ENCODE data around the gene TDRD9. TPM values are rescaled to one million over a fixed set of nuclear protein-coding genes. Genes with fewer than 3 reads are reported as not detected.
"Not testable (repeated sequence)": the region's sequence is repeated elsewhere in the genome, so short reads cannot be mapped to it uniquely, and the experiment has no call there.

The TDRD9 gene
- total RNA-seq, 2 experiments from 2014 or later, result 0.33 to 0.62 TPM

DNA sequence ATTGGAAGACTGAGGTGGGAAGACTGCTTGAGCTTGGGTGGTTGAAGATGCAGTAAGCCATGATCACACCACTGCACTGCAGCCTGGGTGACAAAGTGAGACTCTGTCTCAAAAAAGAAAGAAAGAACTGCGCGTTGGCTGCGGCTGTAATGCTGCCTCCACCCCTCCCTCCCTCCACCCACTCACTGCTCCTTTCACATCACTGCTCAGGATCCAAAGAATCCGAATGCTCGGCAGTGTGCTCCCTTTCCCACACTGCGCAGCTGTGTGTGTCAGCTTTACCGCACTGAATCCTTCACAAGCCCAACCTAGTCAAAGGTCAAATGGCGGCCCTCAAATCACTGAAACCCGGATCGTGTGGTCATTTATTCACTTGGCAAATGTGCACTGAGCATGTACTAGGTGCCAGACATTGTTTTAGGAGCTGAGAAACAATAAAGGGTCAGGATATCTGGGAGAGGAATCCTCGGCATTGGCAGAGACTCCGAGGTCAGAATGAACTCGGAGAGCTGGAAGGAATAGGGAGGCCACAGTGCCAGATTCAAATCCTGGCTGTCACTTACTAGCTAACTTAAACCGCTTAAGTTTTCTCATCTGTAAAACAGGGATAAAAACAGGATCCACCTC lies 11.5 kb upstream of the TDRD9 start:
- DNase-seq (no peak), ATAC-seq (ENCODE audit: low read depth) (no peak)
- POLR2A ChIA-PET, result no interaction called here
- H3K36me3 Mint-ChIP-seq, result peaks cover 7% of the 10 kb centered on the region
- H3K4me1 Mint-ChIP-seq, result peaks cover 12% of the 10 kb centered on the region
- H3K27me3 Mint-ChIP-seq, result no peaks in the 10 kb centered on the region
- no peak overlapping the region for H3K4me3 Mint-ChIP-seq
- no peak overlapping the region for H3K27ac Mint-ChIP-seq
- no peaks in the 10 kb centered on the region for H3K9me3 Mint-ChIP-seq

DNA sequence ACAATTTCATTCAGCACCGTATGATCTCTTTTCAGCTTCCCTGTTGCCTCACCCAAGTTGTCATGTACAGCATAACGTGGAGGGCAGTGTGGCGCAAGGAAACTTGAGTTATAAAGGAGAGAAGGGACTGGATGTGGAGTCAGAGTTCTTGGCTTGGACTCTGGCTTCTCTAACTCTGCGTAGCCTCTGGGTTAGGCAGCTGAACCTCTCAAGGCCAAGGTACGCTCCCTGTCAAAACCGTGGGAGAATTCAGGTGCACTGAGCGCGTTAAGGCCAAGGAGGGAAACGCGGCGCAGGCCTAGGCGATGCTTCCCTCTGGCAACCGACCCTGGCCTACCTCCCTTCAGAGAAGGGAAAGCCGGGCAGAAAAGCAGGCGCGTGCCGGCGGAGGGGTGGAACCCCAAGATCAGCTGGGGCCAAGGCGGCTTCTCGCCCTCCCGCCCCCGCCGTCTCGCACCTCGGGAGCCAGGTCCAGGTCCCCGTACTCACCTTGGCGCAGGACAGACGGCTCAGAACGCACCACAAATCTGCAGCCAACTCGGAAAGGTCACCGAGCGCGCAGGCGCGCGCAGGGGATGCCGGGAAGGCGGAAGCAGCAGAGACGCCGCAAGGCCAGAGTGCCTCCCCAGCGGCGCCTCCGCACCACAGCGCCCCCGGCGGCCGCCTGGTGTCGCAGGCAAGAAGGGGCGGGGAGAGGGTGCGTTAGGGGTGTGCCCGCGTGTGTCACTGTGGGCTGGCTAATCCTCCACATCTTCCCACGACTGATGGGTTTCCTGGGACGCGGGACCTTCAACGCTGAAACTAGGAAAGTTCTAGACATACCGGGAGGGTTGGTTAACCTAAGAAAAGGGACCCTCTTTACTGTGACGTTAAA lies 7.0 kb upstream of the TDRD9 start:
- POLR2A ChIA-PET, result interaction anchor here (0.7 kb wide), 1 partner anchor 598 kb away, joined by 3 read pairs; no protein-coding TSS in a partner anchor
- H3K4me1 Mint-ChIP-seq, result peaks cover 9% of the 10 kb centered on the region
- no peaks in the 10 kb centered on the region for H3K36me3 Mint-ChIP-seq
- peak; percentile 97 for ATAC-seq (ENCODE audit: low read depth)
- no peaks in the 10 kb centered on the region for H3K9me3 Mint-ChIP-seq
- H3K27me3 Mint-ChIP-seq, result peaks cover 15% of the 10 kb centered on the region
- H3K27ac Mint-ChIP-seq, result peak overlapping the region; percentile 85
- peak; percentile 100 for DNase-seq
- H3K4me3 Mint-ChIP-seq, result peak overlapping the region; percentile 88

DNA sequence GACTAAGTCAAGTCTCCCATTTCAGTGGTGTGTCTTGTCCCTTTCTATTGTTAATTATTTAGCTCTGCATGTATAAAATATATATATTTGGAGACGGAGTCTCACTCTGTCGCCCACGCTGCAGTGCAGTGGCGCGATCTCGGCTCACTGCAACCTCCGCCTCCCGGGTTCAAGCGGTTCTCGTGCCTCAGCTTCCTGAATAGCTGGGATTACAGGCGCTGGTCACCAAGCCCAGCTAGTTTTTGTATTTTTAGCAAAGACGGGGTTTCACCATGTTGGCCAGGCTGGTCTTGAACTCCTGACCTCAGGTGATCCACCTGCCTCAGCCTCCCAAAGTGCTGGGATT lies 6.4 kb upstream of the TDRD9 start:
- H3K4me1 Mint-ChIP-seq; H3K27ac Mint-ChIP-seq; POLR2A ChIA-PET; DNase-seq; H3K36me3 Mint-ChIP-seq; H3K9me3 Mint-ChIP-seq; ATAC-seq (ENCODE audit: low read depth): not testable (repeated sequence)
- Mint-ChIP-seq H3K4me3 (peak overlapping the region; percentile 88), H3K27me3 (peaks cover 15% of the 10 kb centered on the region)

DNA sequence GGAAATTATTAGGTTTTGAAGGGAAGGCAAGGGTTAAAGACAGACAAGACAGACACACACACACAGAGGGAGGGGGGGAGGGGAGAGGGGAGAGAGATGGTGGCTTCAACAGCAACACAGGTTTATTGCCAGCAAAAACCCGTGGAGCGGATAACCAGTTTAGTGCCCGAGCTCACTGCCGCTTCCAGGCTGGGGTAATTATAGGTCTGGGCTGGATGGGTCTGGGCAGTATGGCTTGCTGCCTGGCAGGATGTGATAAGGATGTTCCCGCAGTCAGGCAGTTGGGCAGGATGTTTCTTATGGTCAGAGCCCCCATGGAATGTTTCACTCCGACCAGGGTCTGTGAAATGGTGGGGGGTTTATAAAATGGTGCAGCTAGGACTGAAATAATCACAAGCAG lies 4.4 kb upstream of the TDRD9 start:
- Mint-ChIP-seq H3K27me3 (peaks cover 15% of the 10 kb centered on the region), H3K9me3 (no peaks in the 10 kb centered on the region), H3K36me3 (no peaks in the 10 kb centered on the region), H3K4me1 (peaks cover 7% of the 10 kb centered on the region), H3K4me3 (no peak overlapping the region), H3K27ac (no peak overlapping the region)
- DNase-seq, result no peak
- POLR2A ChIA-PET, result no interaction called here
- ATAC-seq (ENCODE audit: low read depth), result no peak

DNA sequence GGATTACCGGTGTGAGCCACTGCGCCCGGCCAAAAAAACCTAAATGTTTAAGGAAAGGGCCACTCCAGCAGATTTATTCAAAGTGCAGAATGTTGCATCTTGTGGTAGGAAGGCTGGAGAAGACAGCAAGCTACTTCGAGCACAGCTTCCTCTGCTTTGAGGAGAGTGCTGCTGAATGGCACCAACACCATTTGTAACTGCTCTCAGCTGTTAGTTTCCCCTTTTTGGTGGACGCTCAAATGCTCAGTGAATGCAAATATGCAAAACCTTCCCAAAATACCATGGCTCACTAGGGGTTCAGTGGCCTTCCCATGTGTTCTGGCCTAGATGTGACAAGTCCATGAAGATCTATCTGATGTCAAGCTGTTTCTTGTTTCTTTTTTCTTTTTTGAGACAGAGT lies 2.9 kb upstream of the TDRD9 start:
- Mint-ChIP-seq H3K4me1 (peaks cover 4% of the 10 kb centered on the region), H3K27ac (no peak overlapping the region), H3K4me3 (no peak overlapping the region), H3K27me3 (peaks cover 15% of the 10 kb centered on the region), H3K36me3 (no peaks in the 10 kb centered on the region), H3K9me3 (no peaks in the 10 kb centered on the region)
- ATAC-seq (ENCODE audit: low read depth) (no peak), DNase-seq (no peak)
- POLR2A ChIA-PET, result no interaction called here

DNA sequence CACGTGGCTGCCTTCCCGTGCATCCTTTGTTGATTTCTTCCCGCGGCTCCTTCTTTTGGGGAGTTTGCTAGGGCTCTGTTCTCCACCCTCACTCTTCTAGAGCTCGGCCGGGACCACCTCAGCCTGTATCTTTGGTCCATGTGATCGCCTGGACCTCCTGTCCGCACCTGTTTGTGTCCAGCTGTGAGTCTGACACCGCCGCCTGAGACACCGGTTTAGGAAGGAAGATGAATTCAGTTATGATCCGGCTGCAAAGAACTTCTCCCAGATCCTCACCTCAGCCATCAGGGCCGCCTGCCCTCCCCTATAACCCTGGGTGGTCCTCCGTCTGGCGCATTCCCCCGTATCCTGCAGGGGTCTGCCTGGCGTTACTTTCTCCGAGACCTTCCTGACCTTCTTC lies 690 bp upstream of the TDRD9 start:
- no peak for DNase-seq
- no peak overlapping the region for H3K27ac Mint-ChIP-seq
- H3K27me3 Mint-ChIP-seq, result peaks cover 15% of the 10 kb centered on the region
- no peak for ATAC-seq (ENCODE audit: low read depth)
- no peaks in the 10 kb centered on the region for H3K36me3 Mint-ChIP-seq
- POLR2A ChIA-PET, result interaction anchor here (0.6 kb wide), 1 partner anchor 328 kb away, joined by 3 read pairs; no protein-coding TSS in a partner anchor
- H3K9me3 Mint-ChIP-seq, result no peaks in the 10 kb centered on the region
- H3K4me1 Mint-ChIP-seq, result peaks cover 5% of the 10 kb centered on the region
- no peak overlapping the region for H3K4me3 Mint-ChIP-seq

DNA sequence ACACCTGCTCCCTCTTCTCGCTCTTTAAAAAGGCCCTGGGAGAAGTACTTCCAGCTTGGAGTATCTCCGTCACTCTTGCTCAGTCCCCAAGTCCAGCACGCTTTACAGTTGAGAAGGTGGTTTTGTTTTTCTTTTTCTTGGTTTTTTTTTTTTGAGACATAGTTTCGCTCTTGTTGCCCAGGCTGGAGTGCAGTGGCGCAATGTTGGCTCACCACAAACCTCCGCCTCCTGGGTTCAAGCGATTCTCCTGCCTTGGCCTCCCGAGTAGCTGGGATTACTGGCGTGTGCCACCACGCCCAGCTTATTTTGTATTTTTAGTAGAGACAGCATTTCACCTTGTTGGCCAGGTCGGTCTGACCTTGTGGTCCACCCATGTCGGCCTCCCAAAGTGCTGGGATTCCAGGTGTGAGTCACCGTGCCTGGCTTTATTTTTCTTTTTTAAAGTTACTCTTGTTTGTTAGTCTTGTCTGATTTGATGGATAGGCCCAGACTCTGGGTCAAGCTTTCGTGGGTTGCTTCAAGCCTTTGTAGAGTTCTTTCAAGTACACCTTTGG lies 1.9 kb downstream of the TDRD9 start:
- POLR2A ChIA-PET, result no interaction called here
- ATAC-seq (ENCODE audit: low read depth) (no peak), DNase-seq (no peak)
- Mint-ChIP-seq H3K9me3 (no peaks in the 10 kb centered on the region), H3K27me3 (peaks cover 3% of the 10 kb centered on the region), H3K4me3 (no peak overlapping the region), H3K4me1 (peaks cover 16% of the 10 kb centered on the region), H3K36me3 (no peaks in the 10 kb centered on the region), H3K27ac (no peak overlapping the region)

DNA sequence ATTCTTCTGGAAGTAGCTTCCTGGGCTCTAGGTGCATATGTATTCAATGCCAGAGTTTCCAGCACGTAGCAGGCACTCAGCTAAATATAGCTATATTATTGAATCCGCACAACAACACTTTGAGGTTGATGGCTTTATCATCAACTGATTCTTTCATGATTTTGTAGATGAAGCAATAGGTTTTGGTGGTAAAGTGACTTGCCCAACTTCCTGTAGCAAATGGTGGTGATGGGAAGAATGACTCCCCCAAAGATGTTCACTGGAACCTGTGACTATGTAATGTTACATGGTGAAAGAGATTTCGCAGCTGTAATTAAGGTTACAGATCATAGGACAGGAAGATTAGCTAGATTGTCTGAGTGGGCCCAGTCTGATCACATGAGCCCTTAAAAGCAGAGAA lies 3.2 kb downstream of the TDRD9 start:
- Mint-ChIP-seq H3K27me3 (no peaks in the 10 kb centered on the region), H3K27ac (peak overlapping the region; percentile 3), H3K9me3 (no peaks in the 10 kb centered on the region), H3K4me1 (peaks cover 19% of the 10 kb centered on the region), H3K4me3 (no peak overlapping the region), H3K36me3 (no peaks in the 10 kb centered on the region)
- no peak for DNase-seq
- ATAC-seq (ENCODE audit: low read depth), result peak; percentile 29
- POLR2A ChIA-PET, result interaction anchor here (0.7 kb wide), 1 partner anchor 137 kb away, joined by 3 read pairs; no protein-coding TSS in a partner anchor

DNA sequence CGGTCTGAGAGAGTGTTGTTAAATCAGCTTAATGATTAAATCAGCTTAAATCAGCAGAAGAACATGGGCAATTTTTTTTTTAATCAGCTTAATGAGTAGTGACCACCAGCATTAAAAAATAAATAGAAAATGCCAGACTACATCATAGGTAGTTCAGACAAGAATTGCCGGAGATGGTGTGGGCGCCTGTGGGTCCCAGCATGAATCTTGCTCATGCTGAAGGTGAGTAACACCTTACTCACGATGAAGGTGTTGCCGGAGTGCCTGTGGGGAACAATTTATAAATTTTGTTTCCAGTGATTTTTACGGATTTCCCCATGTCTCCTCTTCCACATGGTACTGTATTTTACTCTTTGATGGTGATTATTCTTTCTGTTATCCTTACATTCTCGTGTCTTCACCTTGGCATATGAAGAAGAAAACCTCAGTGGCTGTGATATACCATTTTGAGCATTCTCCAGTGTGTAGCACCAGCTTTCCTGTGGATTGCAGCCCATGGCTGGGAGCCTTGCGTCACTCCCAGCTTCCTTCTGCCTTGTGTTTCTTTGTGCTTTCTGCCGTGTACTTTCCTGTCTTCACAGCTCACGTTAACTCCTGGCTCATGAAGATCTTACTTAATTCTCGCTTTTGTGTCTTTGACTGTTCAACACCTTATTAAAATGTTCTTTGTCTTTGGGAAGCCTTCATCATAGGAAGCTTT lies 4.7 kb downstream of the TDRD9 start:
- Mint-ChIP-seq H3K27me3 (peaks cover 9% of the 10 kb centered on the region), H3K4me3 (no peak overlapping the region), H3K4me1 (peaks cover 19% of the 10 kb centered on the region), H3K27ac (no peak overlapping the region), H3K36me3 (no peaks in the 10 kb centered on the region), H3K9me3 (no peaks in the 10 kb centered on the region)
- no peak for DNase-seq
- POLR2A ChIA-PET, result no interaction called here
- no peak for ATAC-seq (ENCODE audit: low read depth)

DNA sequence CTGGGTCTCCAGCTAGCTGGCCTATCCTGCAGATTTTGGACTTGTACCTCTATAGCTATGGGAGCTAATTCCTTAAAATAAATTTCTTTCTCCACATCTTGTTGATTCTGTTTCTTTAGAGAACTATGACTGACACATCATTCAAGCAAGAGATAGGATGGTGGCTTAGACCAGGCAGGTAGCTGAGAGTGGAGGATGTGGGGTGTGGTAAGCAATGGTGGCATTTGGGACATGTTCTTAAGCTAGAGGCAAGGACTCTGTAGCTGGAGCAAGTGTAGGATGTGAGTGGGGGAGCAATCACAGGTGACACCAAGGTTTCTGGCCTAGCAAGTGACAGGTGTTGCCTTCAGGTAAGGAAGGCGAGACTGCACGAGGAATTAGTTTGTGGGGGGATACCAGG lies 6.8 kb downstream of the TDRD9 start:
- Mint-ChIP-seq H3K4me3 (no peak overlapping the region), H3K4me1 (peaks cover 19% of the 10 kb centered on the region), H3K9me3 (no peaks in the 10 kb centered on the region), H3K27me3 (peaks cover 14% of the 10 kb centered on the region), H3K27ac (no peak overlapping the region), H3K36me3 (no peaks in the 10 kb centered on the region)
- ATAC-seq (ENCODE audit: low read depth) (peak; percentile 62), DNase-seq (no peak)
- POLR2A ChIA-PET, result no interaction called here

DNA sequence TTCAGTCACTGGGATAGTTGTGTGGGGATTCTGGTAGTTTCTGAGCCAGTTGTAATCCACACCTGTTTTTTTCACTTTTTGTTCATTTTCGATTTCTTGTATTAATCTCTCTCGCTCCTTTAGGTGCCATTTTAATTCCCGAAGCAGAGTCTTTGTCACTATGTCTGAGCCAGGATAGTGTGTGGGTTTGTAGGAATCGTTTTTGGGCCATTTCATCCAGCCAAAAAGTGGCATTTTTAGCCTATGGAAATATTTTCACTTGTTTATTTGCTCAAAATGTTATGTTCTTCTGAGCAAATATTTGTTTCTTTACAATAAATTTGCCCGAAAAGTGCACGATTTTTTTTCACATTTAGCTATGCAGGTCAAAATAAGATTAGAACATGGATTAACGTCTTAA lies 13.2 kb downstream of the TDRD9 start:
- Mint-ChIP-seq H3K27me3 (peaks cover 42% of the 10 kb centered on the region), H3K4me3 (no peak overlapping the region), H3K9me3 (no peaks in the 10 kb centered on the region), H3K36me3 (no peaks in the 10 kb centered on the region), H3K27ac (no peak overlapping the region), H3K4me1 (no peaks in the 10 kb centered on the region)
- no peak for DNase-seq
- no peak for ATAC-seq (ENCODE audit: low read depth)
- POLR2A ChIA-PET, result no interaction called here

DNA sequence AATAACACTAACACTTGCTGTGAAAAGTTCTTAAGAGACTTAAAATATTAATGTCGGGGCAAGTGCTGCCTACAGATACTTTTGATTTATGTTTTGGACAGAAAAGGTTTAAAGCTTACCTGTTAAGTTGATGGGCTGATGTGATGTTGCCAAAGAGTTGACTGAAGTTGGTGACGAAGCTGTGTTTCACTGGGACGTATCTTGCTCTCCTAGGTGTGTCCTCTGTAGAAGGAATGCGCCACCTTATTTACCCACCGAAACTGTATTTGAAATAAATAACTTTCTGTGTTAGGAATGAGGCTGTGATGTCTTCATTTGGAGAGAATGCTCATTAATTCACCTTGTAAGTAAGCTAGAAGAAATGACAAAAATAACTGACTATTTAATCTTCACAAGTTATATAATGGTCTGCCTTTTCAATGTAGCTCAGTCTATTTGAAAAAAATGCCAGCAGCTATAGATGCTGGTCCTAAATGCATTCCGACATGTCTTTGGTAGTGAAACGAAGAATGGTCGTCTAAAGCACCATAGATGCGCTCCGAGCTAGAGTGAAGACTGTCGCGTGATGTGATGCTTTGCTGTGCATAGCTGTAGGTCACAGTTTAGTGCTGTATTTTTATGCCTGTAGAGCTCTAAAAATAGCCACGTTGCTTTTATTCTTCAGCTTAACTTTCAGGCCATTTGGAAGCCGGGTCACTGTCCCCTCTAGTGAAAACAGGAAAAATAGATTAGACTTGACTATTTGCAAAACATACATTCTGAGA lies 13.9 kb downstream of the TDRD9 start, which contains the start of gene RD3L:
TSS of gene RD3L (minus strand) at position 557 of the 764 bp plus-strand sequence. CDS start 834 bp downstream, outside the sequence.
- DNase-seq, result no peak
- no peaks in the 10 kb centered on the region for H3K36me3 Mint-ChIP-seq
- H3K27ac Mint-ChIP-seq, result no peak within 1 kb of the TSS
- no peak within 1 kb of the TSS for H3K4me3 Mint-ChIP-seq
- H3K4me1 Mint-ChIP-seq, result no peaks in the 10 kb centered on the region
- H3K27me3 Mint-ChIP-seq, result peaks cover 45% of the 10 kb centered on the region
- POLR2A ChIA-PET, result no interaction called here
- no peak for ATAC-seq (ENCODE audit: low read depth)
- H3K9me3 Mint-ChIP-seq, result peaks cover 1% of the 10 kb centered on the region

DNA sequence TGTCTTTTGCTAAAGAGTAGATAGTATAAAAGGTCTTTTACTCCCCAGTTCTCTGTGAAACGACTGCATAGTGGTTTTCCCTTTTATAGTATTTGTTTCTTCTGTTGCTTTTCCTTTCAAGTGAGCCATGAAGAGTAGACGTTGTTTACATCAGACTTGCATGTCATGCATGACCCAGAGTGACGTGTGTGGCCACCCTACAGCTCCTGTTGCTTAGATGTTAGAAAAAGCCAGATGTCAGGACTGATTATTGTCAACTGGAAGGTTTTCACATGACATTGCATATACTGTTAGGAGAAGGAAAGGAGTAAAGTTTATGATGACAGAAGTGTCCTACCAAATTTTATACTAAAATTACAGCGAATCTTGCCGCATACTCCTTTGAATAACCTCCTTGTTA lies 15.4 kb downstream of the TDRD9 start:
- H3K4me1 Mint-ChIP-seq, result no peaks in the 10 kb centered on the region
- H3K9me3 Mint-ChIP-seq, result peaks cover 1% of the 10 kb centered on the region
- POLR2A ChIA-PET, result no interaction called here
- ATAC-seq (ENCODE audit: low read depth), result no peak
- H3K27ac Mint-ChIP-seq, result no peak overlapping the region
- no peak for DNase-seq
- H3K36me3 Mint-ChIP-seq, result no peaks in the 10 kb centered on the region
- no peak overlapping the region for H3K4me3 Mint-ChIP-seq
- peaks cover 41% of the 10 kb centered on the region for H3K27me3 Mint-ChIP-seq

All from activated naive CD8-positive, alpha-beta T cell treated with anti-CD3 and anti-CD28 coated beads, Interleukin-2, amount 10 ng/mL, durations not matched to agents 7 days and 5 days (primary cell).